DMS153 treated with DMSO at 0.1 percent for 48 hours (cell line): ENCODE results near the gene FDCSP.
"Not testable (repeated sequence)": the region's sequence is repeated elsewhere in the genome, so short reads cannot be mapped to it uniquely, and the experiment has no call there.

ENCODE experiments used
- DNase-seq: peaks from one replicate; lab custom pipeline; 2025; ENCODE audit not compliant: unreplicated experiment; lab: John Stamatoyannopoulos, UW

The FDCSP gene

GRCh38 chr4:70239131-70239883, 13.4 kb downstream of the FDCSP start:
- DNase-seq = no peak

GRCh38 chr4:70239884-70240591, 14.1 kb downstream of the FDCSP start:
- DNase-seq = no peak

GRCh38 chr4:70242297-70242696, 16.4 kb downstream of the FDCSP start, which contains the start of gene CSN3:
Gene CSN3 (plus strand): TSS chr4:70242597. CDS start chr4:70244820, 2,223 bp downstream.
- not testable (repeated sequence) for DNase-seq

DNA sequence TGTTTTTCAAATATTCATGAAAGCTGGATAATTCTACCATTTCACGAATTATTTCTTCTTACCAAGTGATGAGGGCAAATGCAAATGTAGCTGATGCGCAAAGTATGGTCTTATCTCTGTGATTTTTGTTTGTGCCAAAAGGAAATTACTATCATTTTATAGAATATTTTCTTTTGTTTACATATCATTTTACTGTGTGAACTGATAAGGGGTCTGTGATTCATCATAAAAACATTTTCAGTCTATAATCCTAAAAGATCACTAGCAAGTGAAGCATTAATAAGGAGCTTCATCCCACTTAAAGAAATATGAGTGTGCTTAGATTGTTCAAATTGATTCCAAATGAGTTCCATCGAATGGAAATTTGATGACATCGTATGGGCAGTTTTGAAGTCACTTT, 17.2 kb downstream of the FDCSP start:
- no peak for DNase-seq

GRCh38 chr4:70251250-70251944, 25.5 kb downstream of the FDCSP start:
- DNase-seq = no peak

- DNase-seq = no peak
These were observed 26.0 kb downstream of the FDCSP start for GRCh38 chr4:70251945-70252277.

GRCh38 chr4:70269674-70270073, 43.8 kb downstream of the FDCSP start:
- peak; percentile 3 for DNase-seq

- DNase-seq = no peak
These were observed 51.2 kb downstream of the FDCSP start for GRCh38 chr4:70277121-70277520.

DNA sequence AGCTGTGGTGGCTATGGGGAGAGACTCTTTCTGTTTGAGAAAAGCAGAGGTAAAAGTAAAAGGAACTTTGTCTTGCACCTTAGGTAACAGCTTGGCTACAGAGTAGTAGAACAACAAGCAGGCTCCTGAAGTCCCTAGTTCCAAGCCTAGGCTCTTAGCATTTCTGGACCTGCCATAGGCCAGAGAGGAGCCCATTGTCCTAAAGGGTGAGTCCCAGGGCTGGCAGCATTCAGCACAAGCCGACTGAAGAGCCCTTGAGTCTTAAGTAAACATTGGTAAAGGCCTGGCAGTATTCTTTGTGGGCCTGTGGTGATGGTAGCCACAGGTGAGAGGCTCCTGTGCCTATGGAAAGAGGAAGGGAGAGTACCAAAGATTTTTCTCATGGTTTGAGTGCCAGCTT, 54.6 kb downstream of the FDCSP start:
- DNase-seq = peak; percentile 90
